Spleen (tissue), 13 donors: ENCODE data around the gene DLX4. TPM values are rescaled to one million over a fixed set of nuclear protein-coding genes. Genes with fewer than 3 reads are reported as not detected.
A peak's percentile ranks its signal among the peaks of the same experiment; 100 is the strongest.

Source experiments
- DNase-seq: peaks from one replicate; pipeline ENCODE4 v3.0.0-alpha.2; 2020
- H3K27ac ChIP-seq, 8 donors: fragments of 200-600 bp; sonication (generic) in 7 of 8; 1 replicate in 4 of 8; 2 replicates in 4 of 8; pipeline versions ENCODE4 v1.5.0 to v1.8.0; 2016 to 2021; ENCODE audit warnings: inconsistent platforms in 4 of 8, mild to moderate bottlenecking in 4 of 8, moderate library complexity in 1 of 8
- H3K27me3 ChIP-seq, 7 donors: fragments of 200-600 bp; sonication (generic) in 6 of 7; replicated peaks in 1 of 7; 1 replicate in 4 of 7; 2 replicates in 3 of 7; pipeline versions ENCODE4 v1.5.0 to v1.8.0; 2016 to 2021; ENCODE audit warnings: inconsistent platforms in 3 of 7, mild to moderate bottlenecking in 1 of 7
- H3K36me3 ChIP-seq, 6 donors: fragments of 200-600 bp; sonication (generic) in 5 of 6; 1 replicate in 4 of 6; 2 replicates in 2 of 6; pipeline versions ENCODE4 v1.5.0 to v1.8.0; 2016 to 2021; ENCODE audit warnings: inconsistent platforms in 2 of 6
- H3K4me1 ChIP-seq, 6 donors: fragments of 200-600 bp; sonication (generic) in 5 of 6; 1 replicate in 3 of 6; 2 replicates in 3 of 6; pipeline versions ENCODE4 v1.5.0 to v1.8.0; 2016 to 2021; ENCODE audit warnings: inconsistent platforms in 3 of 6
- H3K4me3 ChIP-seq, 8 donors: fragments of 200-600 bp; sonication (generic) in 7 of 8; 1 replicate in 4 of 8; 2 replicates in 4 of 8; pipeline versions ENCODE4 v1.5.0 to v1.8.0; 2016 to 2021; ENCODE audit warnings: inconsistent platforms in 4 of 8, mild to moderate bottlenecking in 4 of 8, moderate library complexity in 2 of 8
- H3K9me3 ChIP-seq, 8 donors: fragments of 200-600 bp; sonication (generic) in 7 of 8; 1 replicate in 4 of 8; 2 replicates in 4 of 8; pipeline versions ENCODE4 v1.5.0 to v1.8.0; 2016 to 2021; ENCODE audit warnings: inconsistent platforms in 4 of 8
- CTCF ChIP-seq, 11 experiments: fragments of 200-600 bp in 7 of 11; fragments of 450-650 bp in 4 of 11; sonication (generic) in 4 of 11; IDR thresholded peaks in 8 of 11; conservative IDR thresholded peaks in 3 of 11; 1 replicate in 7 of 11; 2 replicates in 4 of 11; pipeline versions ENCODE4 v1.4.0 to v1.8.0; 2016 to 2021; ENCODE audit warnings: antibody characterized with exemption in 11 of 11, inconsistent platforms in 4 of 11, mild to moderate bottlenecking in 1 of 11
- POLR2A ChIP-seq, 3 donors: fragments of 450-650 bp; IDR thresholded peaks; one replicate each; pipeline ENCODE4 v1.5.1; 2017; ENCODE audit warnings: antibody characterized with exemption in 3 of 3, mild to moderate bottlenecking in 1 of 3
- POLR2AphosphoS5 ChIP-seq, 3 donors: sonication (generic); formaldehyde crosslinking; IDR thresholded peaks; one replicate each; pipeline ENCODE4 v1.5.1; 2017; ENCODE audit warnings: antibody characterized with exemption in 3 of 3
- WGBS, 5 donors: extraction: QIAGEN DNeasy Blood & Tissue Kit in 3 of 5; methylation state at CpG; one replicate each; pipeline versions ENCODE4 v1.1.5 to v1.1.7; 2013 to 2018; 5-methylcytosine and 5-hydroxymethylcytosine counted together
- intact Hi-C: fragments of 100-400 bp; cut with DNase I; formaldehyde crosslinking; loops from one replicate; pipeline ENCODE4 v1.15.0; 2023; ENCODE audit warnings: low total_unique reads
- long read RNA-seq, 2 donors: transcript quantifications; one replicate each; lab custom pipeline, GENCODE V29; 2026
- polyA plus RNA-seq, 3 donors: library from polyadenylated mRNA; stranded (reverse); fragments of 200-250 nt; gene quantifications; one replicate each; pipeline ENCODE4 v1.2.1, GENCODE V29; 2013
- total RNA-seq, 7 donors: library from RNA; depleted of rRNA in 3 of 7; stranded (reverse); fragments of >200 nt in 3 of 7; fragmentation: NEBNext Ultra II Directional in 4 of 7; extraction: Animal tissue kit (Norgen Biotek cat#: 25700) in 4 of 7; gene quantifications; one replicate each; pipeline versions ENCODE4 v1.1.0 to v1.2.1, GENCODE V29; 2016 to 2021
- donor health status: healthy with polysubstance abuse.
- donor health status: DM: no; HTN: no; CAD: no; lungs with moderate emphysema.
- donor health status: DM: no; HTN: no; CAD: no.
- donor health status: Bipolar disorder and iron deficiency.
- donor health status: healthy.
- donor health status: DM: no; HTN: no; CAD: no.
- donor health status: DM: yes; HTN: yes; CAD: no.

Gene DLX4
- total RNA-seq (1 to 10 TPM in 1 of 7 donors, under 1 TPM in 4, not detected in 2; 0.23 to 1.1 (median 0.57) TPM), polyA plus RNA-seq (under 1 TPM; 0.09 to 0.29 (median 0.22) TPM)
- long read RNA-seq, donor 1: 0 reads
- long read RNA-seq, donor 2, partial matches to known transcripts: 0 of 1 reads
- long read RNA-seq, donor 2, other reads (novel, unspliced or antisense): 0 of 1 reads

GRCh38 chr17:49969134-49969759 is at the start of gene DLX4:
DLX4 (plus strand) TSS chr17:49969190; CDS start chr17:49969469, 279 bp downstream.
- 2 to 11% (median 4%) methylated on average over 24 to 45 of the region's 45 CpGs for WGBS, 5 donors
- Histone ChIP-seq H3K27ac (peak within 1 kb of the TSS in 1 of 8 donors; percentile 19), H3K27me3 (peaks cover 12 to 100% (median 100%) of the 10 kb centered on the region in 7 donors), H3K9me3 (no peaks in the 10 kb centered on the region), H3K36me3 (no peaks in the 10 kb centered on the region), H3K4me3 (peak within 1 kb of the TSS; percentile 47 to 85 (median 58)), H3K4me1 (peaks cover 24 to 71% (median 52%) of the 10 kb centered on the region in 6 donors)
- DNase-seq: no peak
- intact Hi-C loops: no loop called here
- TF ChIP-seq CTCF (IDR thresholded peaks at IDR 0.05 in 8 of 11, conservative IDR thresholded peaks at IDR 0.05 in 3 of 11): no peak
- TF ChIP-seq POLR2AphosphoS5 (IDR thresholded peaks at IDR 0.05): no peak
- no peak for TF ChIP-seq POLR2A (IDR thresholded peaks at IDR 0.05)

- H3K4me3 ChIP-seq: no peak overlapping the region
- no peaks in the 10 kb centered on the region for H3K36me3 ChIP-seq
- WGBS, 5 donors: 81 to 90% (median 87%) methylated on average over 5 to 9 of the region's 9 CpGs
- TF ChIP-seq POLR2AphosphoS5 (IDR thresholded peaks at IDR 0.05) (no peak), POLR2A (IDR thresholded peaks at IDR 0.05) (no peak), CTCF (IDR thresholded peaks at IDR 0.05 in 8 of 11, conservative IDR thresholded peaks at IDR 0.05 in 3 of 11) (no peak)
- peaks cover 0 to 54% (median 4%) of the 10 kb centered on the region in 7 donors for H3K27me3 ChIP-seq
- H3K27ac ChIP-seq: no peak overlapping the region
- intact Hi-C loops: no loop called here
- no peak for DNase-seq
- H3K9me3 ChIP-seq: no peaks in the 10 kb centered on the region
- H3K4me1 ChIP-seq: no peaks in the 10 kb centered on the region
These were observed 48.8 kb upstream of the DLX4 start for GRCh38 chr17:49920030-49920769.

- 61 to 78% (median 70%) methylated on average over 4 of the region's 4 CpGs for WGBS, 5 donors
- TF ChIP-seq POLR2AphosphoS5 (IDR thresholded peaks at IDR 0.05) (no peak), CTCF (IDR thresholded peaks at IDR 0.05 in 8 of 11, conservative IDR thresholded peaks at IDR 0.05 in 3 of 11) (no peak), POLR2A (IDR thresholded peaks at IDR 0.05) (no peak)
- no peaks in the 10 kb centered on the region for H3K4me1 ChIP-seq
- H3K9me3 ChIP-seq: no peaks in the 10 kb centered on the region
- no peak overlapping the region for H3K27ac ChIP-seq
- no peak for DNase-seq
- H3K36me3 ChIP-seq: no peaks in the 10 kb centered on the region
- intact Hi-C loops: no loop called here
- peaks cover 0 to 52% (median 0%) of the 10 kb centered on the region in 7 donors for H3K27me3 ChIP-seq
- no peak overlapping the region for H3K4me3 ChIP-seq
These were observed 46.9 kb upstream of the DLX4 start for GRCh38 chr17:49922095-49922494.

- DNase-seq: no peak
- 57 to 76% (median 68%) methylated on average over 5 to 14 of the region's 14 CpGs for WGBS, 5 donors
- intact Hi-C loops: no loop called here
- peaks cover 0 to 70% (median 0%) of the 10 kb centered on the region in 7 donors for H3K27me3 ChIP-seq
- no peak overlapping the region for H3K27ac ChIP-seq
- H3K4me3 ChIP-seq: no peak overlapping the region
- TF ChIP-seq CTCF (IDR thresholded peaks at IDR 0.05 in 8 of 11, conservative IDR thresholded peaks at IDR 0.05 in 3 of 11) (no peak), POLR2AphosphoS5 (IDR thresholded peaks at IDR 0.05) (no peak), POLR2A (IDR thresholded peaks at IDR 0.05) (no peak)
- H3K36me3 ChIP-seq: no peaks in the 10 kb centered on the region
- H3K9me3 ChIP-seq: no peaks in the 10 kb centered on the region
- H3K4me1 ChIP-seq: no peaks in the 10 kb centered on the region
These were observed 44.9 kb upstream of the DLX4 start for GRCh38 chr17:49924116-49924515.
